HL-60 (cell line): ENCODE data around the gene SLC5A5.

Source experiments
- DNase-seq, 2 experiments: peaks; one replicate each; pipeline ENCODE4 v3.0.0-alpha.2; 2010 to 2020; ENCODE audit warnings: low read depth in 1 of 2, low spot score in 1 of 2
- H3K27ac ChIP-seq: fragments of 250-450 bp; sonication (Bioruptor Pico); replicated peaks from 2 replicates; pipeline ENCODE4 v1.5.1; 2020; ENCODE audit warnings: mild to moderate bottlenecking, moderate library complexity
- H3K27me3 ChIP-seq: fragments of 250-450 bp; sonication (Bioruptor Pico); 2 replicates; pipeline ENCODE4 v1.5.1; 2021; ENCODE audit warnings: mild to moderate bottlenecking, moderate library complexity; ENCODE audit not compliant: insufficient read depth, poor library complexity, severe bottlenecking
- H3K4me3 ChIP-seq: replicated peaks from 2 replicates; pipeline ENCODE4 v1.5.1; 2011; ENCODE audit warnings: mild to moderate bottlenecking, control low read depth, low read length; ENCODE audit not compliant: insufficient read depth
- GABPA ChIP-seq: IDR thresholded peaks from 2 replicates; pipeline ENCODE4 v1.6.1; 2012; ENCODE audit warnings: low read depth
- POLR2AphosphoS5 ChIP-seq: IDR thresholded peaks from 2 replicates; pipeline ENCODE4 v1.6.1; 2012; ENCODE audit warnings: low read depth
- SPI1 ChIP-seq: IDR thresholded peaks from 2 replicates; pipeline ENCODE4 v1.6.1; 2012; ENCODE audit warnings: low read depth, mild to moderate bottlenecking, borderline replicate concordance
- TF ChIP-seq, protein P1 (sequence below): IDR thresholded peaks from one replicate; pipeline ENCODE4 v1.5.1; 2011; ENCODE audit warnings: low read length, control low read depth, inconsistent platforms; ENCODE audit not compliant: insufficient read depth
- TF ChIP-seq, protein P2 (sequence below): IDR thresholded peaks from 2 replicates; pipeline ENCODE4 v1.6.1; 2012; ENCODE audit warnings: low read depth; ENCODE audit not compliant: insufficient replicate concordance

The SLC5A5 gene

DNA sequence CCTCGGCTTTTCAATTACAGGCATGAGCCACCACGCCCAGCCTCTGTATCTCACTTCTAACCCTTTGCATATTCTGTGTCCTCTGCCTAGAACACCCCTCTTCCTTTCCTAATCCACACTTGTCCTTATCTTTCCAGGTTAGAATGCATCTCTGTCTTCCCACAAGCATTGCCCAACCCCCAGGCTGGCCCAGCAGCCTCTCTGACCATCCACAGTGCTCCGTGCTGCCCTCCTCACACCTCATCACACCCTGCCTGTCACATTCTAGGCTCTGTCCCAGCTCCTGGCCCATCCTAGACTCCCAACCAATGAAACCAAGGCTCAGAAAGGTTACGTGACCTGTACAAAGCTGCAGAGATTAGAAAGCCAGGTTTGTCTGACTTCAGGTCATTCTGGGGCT lies 35.2 kb upstream of the SLC5A5 start:
- no peak for DNase-seq
- Histone ChIP-seq H3K27me3 (no peaks in the 10 kb centered on the region), H3K4me3 (no peak overlapping the region), H3K27ac (no peak overlapping the region)
- TF ChIP-seq SPI1 (no peak), POLR2AphosphoS5 (no peak), GABPA (no peak)
- TF ChIP-seq, protein P1, sequence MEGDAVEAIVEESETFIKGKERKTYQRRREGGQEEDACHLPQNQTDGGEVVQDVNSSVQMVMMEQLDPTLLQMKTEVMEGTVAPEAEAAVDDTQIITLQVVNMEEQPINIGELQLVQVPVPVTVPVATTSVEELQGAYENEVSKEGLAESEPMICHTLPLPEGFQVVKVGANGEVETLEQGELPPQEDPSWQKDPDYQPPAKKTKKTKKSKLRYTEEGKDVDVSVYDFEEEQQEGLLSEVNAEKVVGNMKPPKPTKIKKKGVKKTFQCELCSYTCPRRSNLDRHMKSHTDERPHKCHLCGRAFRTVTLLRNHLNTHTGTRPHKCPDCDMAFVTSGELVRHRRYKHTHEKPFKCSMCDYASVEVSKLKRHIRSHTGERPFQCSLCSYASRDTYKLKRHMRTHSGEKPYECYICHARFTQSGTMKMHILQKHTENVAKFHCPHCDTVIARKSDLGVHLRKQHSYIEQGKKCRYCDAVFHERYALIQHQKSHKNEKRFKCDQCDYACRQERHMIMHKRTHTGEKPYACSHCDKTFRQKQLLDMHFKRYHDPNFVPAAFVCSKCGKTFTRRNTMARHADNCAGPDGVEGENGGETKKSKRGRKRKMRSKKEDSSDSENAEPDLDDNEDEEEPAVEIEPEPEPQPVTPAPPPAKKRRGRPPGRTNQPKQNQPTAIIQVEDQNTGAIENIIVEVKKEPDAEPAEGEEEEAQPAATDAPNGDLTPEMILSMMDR = no peak
- TF ChIP-seq, protein P2, sequence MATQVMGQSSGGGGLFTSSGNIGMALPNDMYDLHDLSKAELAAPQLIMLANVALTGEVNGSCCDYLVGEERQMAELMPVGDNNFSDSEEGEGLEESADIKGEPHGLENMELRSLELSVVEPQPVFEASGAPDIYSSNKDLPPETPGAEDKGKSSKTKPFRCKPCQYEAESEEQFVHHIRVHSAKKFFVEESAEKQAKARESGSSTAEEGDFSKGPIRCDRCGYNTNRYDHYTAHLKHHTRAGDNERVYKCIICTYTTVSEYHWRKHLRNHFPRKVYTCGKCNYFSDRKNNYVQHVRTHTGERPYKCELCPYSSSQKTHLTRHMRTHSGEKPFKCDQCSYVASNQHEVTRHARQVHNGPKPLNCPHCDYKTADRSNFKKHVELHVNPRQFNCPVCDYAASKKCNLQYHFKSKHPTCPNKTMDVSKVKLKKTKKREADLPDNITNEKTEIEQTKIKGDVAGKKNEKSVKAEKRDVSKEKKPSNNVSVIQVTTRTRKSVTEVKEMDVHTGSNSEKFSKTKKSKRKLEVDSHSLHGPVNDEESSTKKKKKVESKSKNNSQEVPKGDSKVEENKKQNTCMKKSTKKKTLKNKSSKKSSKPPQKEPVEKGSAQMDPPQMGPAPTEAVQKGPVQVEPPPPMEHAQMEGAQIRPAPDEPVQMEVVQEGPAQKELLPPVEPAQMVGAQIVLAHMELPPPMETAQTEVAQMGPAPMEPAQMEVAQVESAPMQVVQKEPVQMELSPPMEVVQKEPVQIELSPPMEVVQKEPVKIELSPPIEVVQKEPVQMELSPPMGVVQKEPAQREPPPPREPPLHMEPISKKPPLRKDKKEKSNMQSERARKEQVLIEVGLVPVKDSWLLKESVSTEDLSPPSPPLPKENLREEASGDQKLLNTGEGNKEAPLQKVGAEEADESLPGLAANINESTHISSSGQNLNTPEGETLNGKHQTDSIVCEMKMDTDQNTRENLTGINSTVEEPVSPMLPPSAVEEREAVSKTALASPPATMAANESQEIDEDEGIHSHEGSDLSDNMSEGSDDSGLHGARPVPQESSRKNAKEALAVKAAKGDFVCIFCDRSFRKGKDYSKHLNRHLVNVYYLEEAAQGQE = no peak

DNA sequence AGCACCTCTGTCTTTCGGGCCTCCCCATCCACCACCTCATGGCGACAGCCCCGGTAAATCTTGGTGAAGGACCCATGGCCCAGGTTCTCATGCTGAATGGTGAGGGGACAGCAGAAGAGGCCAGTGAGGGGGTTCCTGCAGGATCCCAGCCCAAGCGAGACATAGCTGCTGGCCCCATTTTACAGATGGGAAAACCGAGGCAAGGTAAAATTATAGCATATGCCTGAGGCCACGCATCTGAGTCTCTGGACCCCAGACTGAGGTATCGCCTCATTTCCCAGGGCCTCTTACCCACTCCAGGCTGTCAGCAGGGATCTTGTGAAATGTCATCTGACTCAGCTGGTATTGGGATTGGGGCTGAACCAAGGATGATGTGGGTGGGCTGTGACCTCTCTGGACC lies 33.8 kb upstream of the SLC5A5 start:
- Histone ChIP-seq H3K4me3 (no peak overlapping the region), H3K27me3 (no peaks in the 10 kb centered on the region), H3K27ac (no peak overlapping the region)
- TF ChIP-seq, protein P2 = no peak
- TF ChIP-seq GABPA (no peak), SPI1 (no peak), POLR2AphosphoS5 (no peak)
- TF ChIP-seq, protein P1 = no peak
- DNase-seq = no peak

DNA sequence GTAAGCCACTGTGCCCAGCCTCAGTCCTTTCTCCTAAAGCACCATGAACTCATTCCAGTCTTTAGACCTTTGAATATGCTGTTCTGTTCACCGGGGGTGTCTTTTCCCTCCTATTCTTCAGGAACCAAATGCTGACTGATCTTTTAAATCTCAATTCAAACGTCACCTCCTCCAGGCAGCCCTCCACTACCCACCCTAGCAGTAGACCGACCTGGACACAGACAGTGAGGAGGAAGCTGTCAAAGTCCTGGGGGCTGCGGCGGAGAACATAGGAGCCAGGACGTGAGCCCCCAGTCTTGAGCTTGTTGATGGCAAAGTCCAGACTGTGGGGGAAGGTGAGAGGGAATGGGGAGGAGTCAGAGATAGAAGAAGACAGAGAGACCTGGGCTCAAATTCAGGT lies 31.7 kb upstream of the SLC5A5 start:
- no peaks in the 10 kb centered on the region for H3K27me3 ChIP-seq
- H3K4me3 ChIP-seq = no peak overlapping the region
- TF ChIP-seq GABPA (no peak), SPI1 (no peak)
- no peak overlapping the region for H3K27ac ChIP-seq
- DNase-seq = no peak

DNA sequence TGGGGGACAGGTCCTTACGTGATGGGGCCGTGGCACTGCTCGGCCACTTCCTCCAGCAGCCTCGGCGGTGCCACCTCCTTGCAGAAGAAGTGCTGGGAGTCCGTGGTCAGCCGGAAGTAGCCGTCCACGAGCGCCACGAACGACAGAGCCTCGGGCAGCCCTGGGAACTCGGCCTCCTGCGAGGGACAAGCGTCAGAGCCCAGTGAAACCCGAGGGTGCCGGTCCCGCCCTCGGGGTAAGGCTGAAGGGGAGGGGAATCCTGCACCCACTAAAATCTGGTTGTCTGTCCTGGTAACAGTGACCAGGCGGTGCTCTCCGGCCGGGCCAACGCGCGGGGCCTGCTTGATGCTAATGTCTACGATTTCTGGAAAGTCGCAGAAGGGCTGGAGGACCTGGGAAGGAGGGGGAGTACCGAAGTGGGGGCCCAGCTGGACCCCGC lies 30.4 kb upstream of the SLC5A5 start:
- no peak for DNase-seq
- H3K4me3 ChIP-seq = no peak overlapping the region
- TF ChIP-seq POLR2AphosphoS5 = no peak
- TF ChIP-seq, protein P2 = no peak
- TF ChIP-seq, protein P1 = no peak
- no peak for TF ChIP-seq GABPA
- TF ChIP-seq SPI1 = no peak
- no peak overlapping the region for H3K27ac ChIP-seq
- H3K27me3 ChIP-seq = no peaks in the 10 kb centered on the region
